ENCODE data around the gene IPO13.

The IPO13 gene

DNA sequence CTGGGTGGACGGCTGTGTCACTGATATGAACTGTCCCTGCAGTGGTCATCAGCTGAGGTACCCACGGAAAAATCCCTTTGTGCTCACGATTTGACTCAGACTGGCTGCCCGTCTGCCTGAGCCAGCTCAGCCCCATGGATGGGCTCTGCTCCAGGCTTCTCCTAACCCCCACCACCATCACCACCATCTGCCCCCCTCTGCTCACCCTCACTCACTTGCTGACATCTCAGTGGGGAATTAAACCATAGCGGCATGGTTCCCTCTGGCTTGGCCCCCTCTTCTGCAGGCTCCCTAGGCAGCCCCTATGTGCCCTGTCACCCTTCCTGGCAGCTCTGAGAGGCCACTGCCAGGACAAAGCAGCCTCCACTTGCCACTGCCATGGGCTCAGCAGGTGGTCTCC is 67.2 kb downstream of the IPO13 start:
- DNase-seq (ENCODE audit: low read depth in 2 of 2) = no peak
- H3K4me3 ChIP-seq (replicated peaks in 1 of 2; ENCODE audit: low read depth in 2 of 2, low read length in 2 of 2) = no peak overlapping the region
- TF ChIP-seq, protein P1, sequence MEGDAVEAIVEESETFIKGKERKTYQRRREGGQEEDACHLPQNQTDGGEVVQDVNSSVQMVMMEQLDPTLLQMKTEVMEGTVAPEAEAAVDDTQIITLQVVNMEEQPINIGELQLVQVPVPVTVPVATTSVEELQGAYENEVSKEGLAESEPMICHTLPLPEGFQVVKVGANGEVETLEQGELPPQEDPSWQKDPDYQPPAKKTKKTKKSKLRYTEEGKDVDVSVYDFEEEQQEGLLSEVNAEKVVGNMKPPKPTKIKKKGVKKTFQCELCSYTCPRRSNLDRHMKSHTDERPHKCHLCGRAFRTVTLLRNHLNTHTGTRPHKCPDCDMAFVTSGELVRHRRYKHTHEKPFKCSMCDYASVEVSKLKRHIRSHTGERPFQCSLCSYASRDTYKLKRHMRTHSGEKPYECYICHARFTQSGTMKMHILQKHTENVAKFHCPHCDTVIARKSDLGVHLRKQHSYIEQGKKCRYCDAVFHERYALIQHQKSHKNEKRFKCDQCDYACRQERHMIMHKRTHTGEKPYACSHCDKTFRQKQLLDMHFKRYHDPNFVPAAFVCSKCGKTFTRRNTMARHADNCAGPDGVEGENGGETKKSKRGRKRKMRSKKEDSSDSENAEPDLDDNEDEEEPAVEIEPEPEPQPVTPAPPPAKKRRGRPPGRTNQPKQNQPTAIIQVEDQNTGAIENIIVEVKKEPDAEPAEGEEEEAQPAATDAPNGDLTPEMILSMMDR (IDR thresholded peaks at IDR 0.05; ENCODE audit: low read depth, low read length) = no peak

GRCh38 chr1:44014365-44015104 is 67.8 kb downstream of the IPO13 start:
- no peak overlapping the region for H3K4me3 ChIP-seq (replicated peaks in 1 of 2; ENCODE audit: low read depth in 2 of 2, low read length in 2 of 2)
- DNase-seq (ENCODE audit: low read depth in 2 of 2) = no peak
- TF ChIP-seq, protein P1 (IDR thresholded peaks at IDR 0.05; ENCODE audit: low read depth, low read length) = no peak

DNA sequence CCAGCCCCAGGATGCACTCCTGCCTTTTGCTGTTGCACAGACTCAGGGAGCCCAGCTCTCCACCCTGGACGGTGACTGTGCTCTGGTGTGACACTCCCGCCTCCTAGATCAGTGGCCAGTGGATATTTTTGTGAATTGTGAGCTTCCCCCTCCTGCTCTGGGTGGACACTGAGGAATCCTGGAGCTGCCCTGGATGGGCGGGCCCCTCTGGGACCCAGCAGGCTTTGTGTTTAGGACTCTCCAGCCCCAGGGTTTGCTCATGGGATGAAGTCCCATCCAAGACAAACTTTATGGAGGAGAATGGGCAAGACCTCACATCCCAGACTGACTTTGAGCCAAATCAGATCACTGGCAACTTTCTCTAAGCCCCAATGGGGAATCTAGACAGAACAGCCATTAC is 68.5 kb downstream of the IPO13 start:
- no peak overlapping the region for H3K4me3 ChIP-seq (replicated peaks in 1 of 2; ENCODE audit: low read depth in 2 of 2, low read length in 2 of 2)
- TF ChIP-seq, protein P1 (IDR thresholded peaks at IDR 0.05; ENCODE audit: low read depth, low read length) = no peak
- DNase-seq (ENCODE audit: low read depth in 2 of 2) = peak in 1 of 2 donors; percentile 18

- TF ChIP-seq, protein P1 (IDR thresholded peaks at IDR 0.05; ENCODE audit: low read depth, low read length) = no peak
- DNase-seq (ENCODE audit: low read depth in 2 of 2) = no peak
- no peak overlapping the region for H3K4me3 ChIP-seq (replicated peaks in 1 of 2; ENCODE audit: low read depth in 2 of 2, low read length in 2 of 2)
Measured at GRCh38 chr1:44016041-44016889, 69.5 kb downstream of the IPO13 start.

DNA sequence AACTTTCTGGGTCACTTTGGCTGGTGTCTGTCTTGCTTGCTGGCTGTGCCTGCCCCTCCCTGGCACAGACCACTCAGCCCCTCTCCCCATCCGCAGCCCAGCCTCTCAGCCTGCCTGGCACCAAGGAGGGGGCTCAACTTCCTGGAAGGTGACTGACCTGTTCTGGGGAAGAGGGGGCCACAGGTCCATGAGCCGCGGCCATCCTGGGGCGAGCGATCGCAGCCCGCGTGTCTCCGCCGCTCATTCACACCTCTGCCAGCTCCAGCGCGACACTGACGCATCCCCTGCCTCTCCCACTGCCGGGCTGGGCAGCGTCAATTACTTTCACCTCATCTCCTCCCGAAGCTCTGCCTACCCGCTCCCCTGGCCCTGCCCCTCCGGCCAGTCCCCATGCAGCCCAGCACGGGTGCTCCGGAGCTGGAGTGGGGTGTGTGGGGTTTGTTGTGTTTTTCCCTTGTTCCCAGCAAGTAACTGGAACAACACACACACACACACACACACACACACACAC is 70.2 kb downstream of the IPO13 start:
- H3K4me3 ChIP-seq (replicated peaks in 1 of 2; ENCODE audit: low read depth in 2 of 2, low read length in 2 of 2) = no peak overlapping the region
- TF ChIP-seq, protein P1 (IDR thresholded peaks at IDR 0.05; ENCODE audit: low read depth, low read length) = no peak
- DNase-seq (ENCODE audit: low read depth in 2 of 2) = no peak
